ENCODE results near the gene KRT16.
"Not testable (repeated sequence)": the region's sequence is repeated elsewhere in the genome, so short reads cannot be mapped to it uniquely, and the experiment has no call there.

KRT16 gene

DNA sequence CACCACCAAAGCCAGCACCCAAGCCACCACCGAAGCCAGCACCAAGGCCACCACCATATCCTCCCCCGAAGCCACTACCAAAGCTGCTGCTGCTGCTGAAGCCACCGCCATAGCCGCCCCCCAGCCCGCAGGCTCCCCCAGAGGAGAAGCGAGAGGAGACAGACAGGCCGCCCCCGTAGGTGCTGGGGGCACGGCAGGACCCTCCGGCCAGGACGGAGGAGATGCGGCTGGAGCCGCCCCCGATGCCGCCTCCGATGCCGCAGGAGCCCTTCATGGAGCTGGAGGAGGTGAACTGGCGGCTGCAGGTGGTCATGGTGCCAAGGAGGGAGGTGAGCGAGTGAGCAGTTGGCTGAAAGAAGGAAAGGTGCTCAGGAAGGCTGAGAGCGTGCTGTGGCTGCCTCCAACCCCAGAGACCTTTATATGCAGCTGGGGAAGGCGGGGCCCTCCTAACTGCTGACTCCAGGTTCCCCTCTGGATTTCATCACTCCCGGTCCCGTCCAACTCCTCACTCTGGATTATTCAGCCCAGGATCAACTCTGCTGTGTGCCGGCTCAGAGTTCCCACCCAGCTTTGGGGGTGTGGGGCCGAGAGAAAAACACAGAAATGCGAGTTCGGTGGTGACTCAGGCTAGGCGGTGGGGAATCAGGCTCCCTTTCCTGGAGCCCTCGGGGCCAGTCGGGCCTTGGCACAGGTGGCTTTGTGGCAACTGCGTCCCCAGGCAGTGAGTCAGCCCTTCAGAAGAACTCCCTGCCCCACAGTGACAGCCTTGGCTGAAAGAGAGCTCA is at the start of gene KRT16:
KRT16 (minus strand) TSS at position 392 of the 785 bp plus-strand sequence; CDS start at position 313, 79 bp downstream.
- not testable (repeated sequence) for DNase-seq (ENCODE audit: low read depth, low spot score); H3K4me1 ChIP-seq (ENCODE audit: control insufficient read depth, insufficient read depth, low read length); H3K36me3 ChIP-seq (ENCODE audit: control insufficient read depth, insufficient read depth, low read length); H3K27me3 ChIP-seq (ENCODE audit: control insufficient read depth, insufficient read depth, low read length); H3K9me3 ChIP-seq (ENCODE audit: control insufficient read depth, insufficient read depth, low read length); H3K4me3 ChIP-seq (ENCODE audit: low read length); H3K27ac ChIP-seq (ENCODE audit: low read length)
- no CpG with 5 or more reads among the region's 31 CpGs for WGBS (ENCODE audit: insufficient coverage, insufficient read length)

GRCh38 chr17:41660221-41660711 is 47.7 kb upstream of the KRT16 start:
- Histone ChIP-seq H3K4me3 (ENCODE audit: low read length) (no peak overlapping the region), H3K4me1 (ENCODE audit: control insufficient read depth, insufficient read depth, low read length) (peaks cover 5% of the 10 kb centered on the region), H3K9me3 (ENCODE audit: control insufficient read depth, insufficient read depth, low read length) (no peaks in the 10 kb centered on the region), H3K27ac (ENCODE audit: low read length) (no peak overlapping the region), H3K27me3 (ENCODE audit: control insufficient read depth, insufficient read depth, low read length) (no peaks in the 10 kb centered on the region), H3K36me3 (ENCODE audit: control insufficient read depth, insufficient read depth, low read length) (no peaks in the 10 kb centered on the region)
- no peak for DNase-seq (ENCODE audit: low read depth, low spot score)
- WGBS (ENCODE audit: insufficient coverage, insufficient read length): no CpG with 5 or more reads among the region's 8 CpGs

- Histone ChIP-seq H3K27me3 (ENCODE audit: control insufficient read depth, insufficient read depth, low read length) (no peaks in the 10 kb centered on the region), H3K9me3 (ENCODE audit: control insufficient read depth, insufficient read depth, low read length) (no peaks in the 10 kb centered on the region), H3K36me3 (ENCODE audit: control insufficient read depth, insufficient read depth, low read length) (no peaks in the 10 kb centered on the region), H3K27ac (ENCODE audit: low read length) (no peak overlapping the region), H3K4me3 (ENCODE audit: low read length) (no peak overlapping the region), H3K4me1 (ENCODE audit: control insufficient read depth, insufficient read depth, low read length) (peaks cover 5% of the 10 kb centered on the region)
- WGBS (ENCODE audit: insufficient coverage, insufficient read length): no CpG with 5 or more reads among the region's 11 CpGs
- DNase-seq (ENCODE audit: low read depth, low spot score): no peak
These were observed 47.1 kb upstream of the KRT16 start for GRCh38 chr17:41659427-41660212.

DNA sequence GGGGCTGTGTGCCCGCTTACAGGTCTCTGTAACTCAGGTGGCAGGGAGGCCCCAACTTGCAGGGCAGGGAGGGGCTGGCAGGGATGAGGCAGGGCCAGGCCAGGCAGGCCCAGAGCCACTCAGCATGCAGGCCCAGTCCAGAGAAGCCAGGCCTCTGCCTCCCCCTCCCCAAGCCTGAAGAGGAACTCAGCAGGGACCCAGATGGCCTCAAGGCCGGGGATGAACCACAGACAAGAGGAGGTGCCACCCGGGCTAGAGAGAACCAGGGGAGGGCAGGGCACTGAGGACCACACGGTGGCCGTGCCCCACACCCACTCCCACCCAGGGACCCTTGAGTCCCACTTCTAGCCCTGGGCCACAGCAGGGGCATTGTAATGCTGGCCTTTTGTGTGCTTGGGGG is 46.3 kb upstream of the KRT16 start:
- Histone ChIP-seq H3K36me3 (ENCODE audit: control insufficient read depth, insufficient read depth, low read length) (no peaks in the 10 kb centered on the region), H3K9me3 (ENCODE audit: control insufficient read depth, insufficient read depth, low read length) (no peaks in the 10 kb centered on the region), H3K27ac (ENCODE audit: low read length) (no peak overlapping the region), H3K4me1 (ENCODE audit: control insufficient read depth, insufficient read depth, low read length) (peaks cover 5% of the 10 kb centered on the region), H3K27me3 (ENCODE audit: control insufficient read depth, insufficient read depth, low read length) (no peaks in the 10 kb centered on the region), H3K4me3 (ENCODE audit: low read length) (no peak overlapping the region)
- no CpG with 5 or more reads among the region's 5 CpGs for WGBS (ENCODE audit: insufficient coverage, insufficient read length)
- no peak for DNase-seq (ENCODE audit: low read depth, low spot score)

DNA sequence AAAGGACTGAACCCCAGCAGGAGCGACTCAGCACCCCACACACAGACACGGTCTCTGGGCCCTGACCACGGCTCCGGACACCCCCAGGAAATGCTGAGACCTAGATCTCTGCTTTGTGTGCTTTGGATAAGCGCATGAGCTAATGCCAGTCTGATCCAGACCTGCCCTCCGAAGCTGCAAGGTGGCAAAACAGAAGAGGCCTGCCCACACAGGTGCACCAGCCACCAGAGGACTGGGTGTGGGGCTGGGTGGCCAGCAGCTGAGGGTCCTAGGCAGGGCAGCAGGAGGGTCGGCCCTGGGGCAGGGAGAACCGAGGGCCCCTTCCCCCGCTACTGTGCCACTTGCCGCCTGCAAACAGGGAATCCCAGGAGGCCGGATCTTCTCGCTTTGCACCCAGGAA is 45.4 kb upstream of the KRT16 start:
- H3K27ac ChIP-seq (ENCODE audit: low read length): no peak overlapping the region
- H3K9me3 ChIP-seq (ENCODE audit: control insufficient read depth, insufficient read depth, low read length): no peaks in the 10 kb centered on the region
- WGBS (ENCODE audit: insufficient coverage, insufficient read length): no CpG with 5 or more reads among the region's 12 CpGs
- peaks cover 5% of the 10 kb centered on the region for H3K4me1 ChIP-seq (ENCODE audit: control insufficient read depth, insufficient read depth, low read length)
- no peaks in the 10 kb centered on the region for H3K36me3 ChIP-seq (ENCODE audit: control insufficient read depth, insufficient read depth, low read length)
- DNase-seq (ENCODE audit: low read depth, low spot score): no peak
- H3K4me3 ChIP-seq (ENCODE audit: low read length): no peak overlapping the region
- H3K27me3 ChIP-seq (ENCODE audit: control insufficient read depth, insufficient read depth, low read length): no peaks in the 10 kb centered on the region

DNA sequence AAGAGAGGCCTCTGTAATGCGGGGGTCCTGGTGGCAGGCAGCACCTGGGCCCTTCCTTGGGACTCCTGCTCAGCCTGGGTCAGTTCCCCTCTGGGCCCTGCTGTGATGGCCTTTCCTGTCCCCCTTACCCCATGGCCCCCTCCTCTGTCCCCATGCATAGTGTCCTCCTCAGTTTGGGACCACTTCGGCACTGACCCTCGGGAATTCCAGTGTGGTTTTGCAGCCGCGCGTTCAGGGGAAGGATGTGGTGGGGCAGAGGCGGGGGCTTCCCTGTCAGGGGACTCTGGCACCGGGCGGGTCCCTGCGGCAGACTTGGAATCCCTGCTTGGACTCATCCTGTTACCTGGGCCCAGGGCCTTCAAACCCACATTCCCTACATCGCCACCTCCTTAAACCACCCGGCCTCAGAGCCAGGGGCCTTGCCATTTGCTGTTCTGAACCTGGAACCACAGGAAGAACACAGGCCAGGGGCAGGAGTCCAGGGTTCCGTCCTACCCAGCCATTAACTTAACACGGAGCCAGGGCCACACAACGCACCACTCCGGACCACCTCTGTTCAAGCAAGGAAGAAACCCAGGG is 44.7 kb upstream of the KRT16 start:
- no CpG with 5 or more reads among the region's 16 CpGs for WGBS (ENCODE audit: insufficient coverage, insufficient read length)
- DNase-seq (ENCODE audit: low read depth, low spot score): no peak
- H3K9me3 ChIP-seq (ENCODE audit: control insufficient read depth, insufficient read depth, low read length): no peaks in the 10 kb centered on the region
- H3K27me3 ChIP-seq (ENCODE audit: control insufficient read depth, insufficient read depth, low read length): no peaks in the 10 kb centered on the region
- H3K27ac ChIP-seq (ENCODE audit: low read length): no peak overlapping the region
- no peaks in the 10 kb centered on the region for H3K36me3 ChIP-seq (ENCODE audit: control insufficient read depth, insufficient read depth, low read length)
- peaks cover 5% of the 10 kb centered on the region for H3K4me1 ChIP-seq (ENCODE audit: control insufficient read depth, insufficient read depth, low read length)
- H3K4me3 ChIP-seq (ENCODE audit: low read length): no peak overlapping the region

- Histone ChIP-seq H3K9me3 (ENCODE audit: control insufficient read depth, insufficient read depth, low read length) (no peaks in the 10 kb centered on the region), H3K4me1 (ENCODE audit: control insufficient read depth, insufficient read depth, low read length) (peaks cover 5% of the 10 kb centered on the region), H3K27me3 (ENCODE audit: control insufficient read depth, insufficient read depth, low read length) (no peaks in the 10 kb centered on the region), H3K27ac (ENCODE audit: low read length) (no peak overlapping the region), H3K4me3 (ENCODE audit: low read length) (no peak overlapping the region), H3K36me3 (ENCODE audit: control insufficient read depth, insufficient read depth, low read length) (no peaks in the 10 kb centered on the region)
- no CpG with 5 or more reads among the region's 16 CpGs for WGBS (ENCODE audit: insufficient coverage, insufficient read length)
- no peak for DNase-seq (ENCODE audit: low read depth, low spot score)
These were observed 43.9 kb upstream of the KRT16 start for GRCh38 chr17:41656249-41657023.

DNA sequence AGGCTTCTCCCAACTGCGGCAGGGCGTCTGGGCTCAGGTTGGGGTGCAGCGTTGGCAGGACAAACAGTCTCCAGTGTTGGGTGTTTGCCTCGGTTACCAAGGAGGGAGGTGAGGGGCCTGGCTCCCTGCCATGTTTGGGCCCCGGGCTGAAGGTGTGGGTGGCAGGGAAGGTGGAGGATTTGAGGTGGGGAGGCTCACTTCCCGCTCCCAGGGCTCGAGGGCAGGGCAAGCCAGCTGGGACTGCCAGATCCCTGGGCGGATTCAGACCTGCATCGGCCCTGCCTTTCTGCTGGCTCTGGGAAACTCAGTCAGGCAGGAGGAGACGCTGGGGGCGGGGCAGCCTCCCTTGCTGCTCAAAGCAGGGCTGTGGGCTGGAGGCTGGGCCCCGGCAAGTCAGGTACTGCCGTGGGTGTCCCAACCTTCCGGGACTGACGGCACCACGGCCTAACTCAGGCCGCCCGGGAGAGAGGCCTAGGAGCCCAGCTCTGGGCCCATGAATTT is 43.1 kb upstream of the KRT16 start:
- Histone ChIP-seq H3K36me3 (ENCODE audit: control insufficient read depth, insufficient read depth, low read length) (no peaks in the 10 kb centered on the region), H3K9me3 (ENCODE audit: control insufficient read depth, insufficient read depth, low read length) (no peaks in the 10 kb centered on the region), H3K27ac (ENCODE audit: low read length) (no peak overlapping the region), H3K4me1 (ENCODE audit: control insufficient read depth, insufficient read depth, low read length) (peaks cover 5% of the 10 kb centered on the region), H3K4me3 (ENCODE audit: low read length) (no peak overlapping the region), H3K27me3 (ENCODE audit: control insufficient read depth, insufficient read depth, low read length) (no peaks in the 10 kb centered on the region)
- DNase-seq (ENCODE audit: low read depth, low spot score): no peak
- WGBS (ENCODE audit: insufficient coverage, insufficient read length): no CpG with 5 or more reads among the region's 18 CpGs

DNA sequence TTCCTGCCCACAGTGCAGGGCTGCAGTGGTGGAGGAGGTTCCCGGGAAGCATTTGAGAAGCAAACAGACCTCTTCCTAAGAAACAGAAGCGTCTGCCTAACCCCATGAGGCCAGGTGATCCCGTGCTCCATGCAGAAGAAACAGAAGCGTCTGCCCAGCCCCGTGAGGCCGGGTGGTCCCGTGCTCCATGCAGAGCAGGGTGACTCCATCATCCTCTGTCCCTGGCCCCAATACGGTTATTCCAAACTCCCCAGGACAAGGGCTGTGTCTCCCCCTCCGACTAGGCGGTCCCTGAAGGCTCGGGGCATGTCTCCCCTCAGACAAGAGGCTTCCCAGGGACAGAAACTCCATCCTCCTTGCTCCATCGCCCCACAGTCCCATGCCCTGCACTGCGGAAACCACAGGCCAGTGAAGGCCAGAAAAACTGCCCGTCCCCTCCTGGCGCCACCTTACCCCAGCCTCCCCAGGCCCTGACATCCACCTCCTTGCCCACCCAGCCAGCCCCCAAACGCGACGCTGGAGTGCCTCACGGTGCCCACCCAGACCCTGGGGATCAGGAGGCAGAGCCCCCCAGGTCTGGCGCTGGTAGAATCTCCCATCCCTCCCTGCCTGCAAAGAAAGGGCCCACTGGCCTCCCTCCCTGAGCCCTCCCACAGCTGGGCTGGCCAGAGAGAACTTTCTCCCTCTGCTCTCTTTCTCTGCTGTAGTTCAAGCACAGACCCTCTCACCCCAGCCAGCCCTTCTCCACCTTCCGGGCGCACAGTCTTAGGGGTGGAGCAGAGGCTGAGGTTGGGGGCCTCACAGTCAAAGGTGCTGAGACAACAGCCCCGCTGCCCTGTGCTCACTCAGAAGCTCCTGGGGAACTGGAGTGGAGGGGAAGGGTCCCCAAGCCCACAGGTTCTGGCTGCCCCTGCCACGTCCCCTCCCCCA is 42.4 kb upstream of the KRT16 start:
- no peak for DNase-seq (ENCODE audit: low read depth, low spot score)
- Histone ChIP-seq H3K27me3 (ENCODE audit: control insufficient read depth, insufficient read depth, low read length) (no peaks in the 10 kb centered on the region), H3K4me1 (ENCODE audit: control insufficient read depth, insufficient read depth, low read length) (peaks cover 5% of the 10 kb centered on the region), H3K27ac (ENCODE audit: low read length) (no peak overlapping the region), H3K4me3 (ENCODE audit: low read length) (no peak overlapping the region), H3K36me3 (ENCODE audit: control insufficient read depth, insufficient read depth, low read length) (no peaks in the 10 kb centered on the region), H3K9me3 (ENCODE audit: control insufficient read depth, insufficient read depth, low read length) (no peaks in the 10 kb centered on the region)
- no CpG with 5 or more reads among the region's 24 CpGs for WGBS (ENCODE audit: insufficient coverage, insufficient read length)

Data from iPS DF 6.9 (cell line).